ENCODE measurements around the gene TFF2. TPM values are rescaled to one million over a fixed set of nuclear protein-coding genes. Genes with fewer than 3 reads are reported as not detected.

The TFF2 gene, protein sequence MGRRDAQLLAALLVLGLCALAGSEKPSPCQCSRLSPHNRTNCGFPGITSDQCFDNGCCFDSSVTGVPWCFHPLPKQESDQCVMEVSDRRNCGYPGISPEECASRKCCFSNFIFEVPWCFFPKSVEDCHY
- not detected for total RNA-seq

DNA sequence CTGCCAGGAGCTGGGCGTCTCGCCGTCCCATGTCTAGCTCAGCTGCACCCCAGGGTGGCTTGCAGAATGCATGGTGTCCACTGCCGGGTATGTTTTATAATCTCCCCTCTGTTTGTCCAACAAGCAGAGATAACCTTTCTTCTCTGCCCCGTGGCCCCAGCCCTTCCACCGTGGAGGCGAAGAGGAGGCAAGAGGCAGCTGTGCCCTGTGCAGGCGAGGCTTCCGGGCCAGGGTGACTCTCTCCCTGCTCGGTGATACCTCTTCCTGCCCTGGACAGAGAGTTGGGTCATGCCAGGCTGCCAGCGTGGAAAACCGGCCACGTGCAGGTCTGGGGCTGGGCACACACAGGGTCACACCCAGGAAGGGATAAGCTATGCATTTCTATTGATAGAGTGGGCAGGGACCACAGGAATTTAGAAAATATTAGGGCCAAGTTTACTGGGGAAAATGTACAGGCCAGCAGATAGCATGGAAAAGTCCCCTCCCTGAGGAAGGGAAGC lies at the start of gene TFF2:
Gene TFF2, minus strand, starts transcription at position 68 of the 500 bp plus-strand sequence. Its CDS starts 37 bp downstream, at position 31.
- POLR2A ChIA-PET, result no interaction called here
- CTCF ChIA-PET, result no interaction called here
- Mint-ChIP-seq H3K4me1 (ENCODE audit: low read depth) (no peaks in the 10 kb centered on the region), H3K4me3 (no peak within 1 kb of the TSS), H3K36me3 (ENCODE audit: low read depth) (peaks cover 2% of the 10 kb centered on the region), H3K27ac (no peak within 1 kb of the TSS), H3K9me3 (peaks cover 15% of the 10 kb centered on the region), H3K27me3 (no peaks in the 10 kb centered on the region)
- TF ChIP-seq, protein P1, sequence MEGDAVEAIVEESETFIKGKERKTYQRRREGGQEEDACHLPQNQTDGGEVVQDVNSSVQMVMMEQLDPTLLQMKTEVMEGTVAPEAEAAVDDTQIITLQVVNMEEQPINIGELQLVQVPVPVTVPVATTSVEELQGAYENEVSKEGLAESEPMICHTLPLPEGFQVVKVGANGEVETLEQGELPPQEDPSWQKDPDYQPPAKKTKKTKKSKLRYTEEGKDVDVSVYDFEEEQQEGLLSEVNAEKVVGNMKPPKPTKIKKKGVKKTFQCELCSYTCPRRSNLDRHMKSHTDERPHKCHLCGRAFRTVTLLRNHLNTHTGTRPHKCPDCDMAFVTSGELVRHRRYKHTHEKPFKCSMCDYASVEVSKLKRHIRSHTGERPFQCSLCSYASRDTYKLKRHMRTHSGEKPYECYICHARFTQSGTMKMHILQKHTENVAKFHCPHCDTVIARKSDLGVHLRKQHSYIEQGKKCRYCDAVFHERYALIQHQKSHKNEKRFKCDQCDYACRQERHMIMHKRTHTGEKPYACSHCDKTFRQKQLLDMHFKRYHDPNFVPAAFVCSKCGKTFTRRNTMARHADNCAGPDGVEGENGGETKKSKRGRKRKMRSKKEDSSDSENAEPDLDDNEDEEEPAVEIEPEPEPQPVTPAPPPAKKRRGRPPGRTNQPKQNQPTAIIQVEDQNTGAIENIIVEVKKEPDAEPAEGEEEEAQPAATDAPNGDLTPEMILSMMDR (IDR thresholded peaks at IDR 0.05), result no peak
- no peak for ATAC-seq
- intact Hi-C loops (cut with micrococcal nuclease), result no loop called here
- no peak for DNase-seq

DNA sequence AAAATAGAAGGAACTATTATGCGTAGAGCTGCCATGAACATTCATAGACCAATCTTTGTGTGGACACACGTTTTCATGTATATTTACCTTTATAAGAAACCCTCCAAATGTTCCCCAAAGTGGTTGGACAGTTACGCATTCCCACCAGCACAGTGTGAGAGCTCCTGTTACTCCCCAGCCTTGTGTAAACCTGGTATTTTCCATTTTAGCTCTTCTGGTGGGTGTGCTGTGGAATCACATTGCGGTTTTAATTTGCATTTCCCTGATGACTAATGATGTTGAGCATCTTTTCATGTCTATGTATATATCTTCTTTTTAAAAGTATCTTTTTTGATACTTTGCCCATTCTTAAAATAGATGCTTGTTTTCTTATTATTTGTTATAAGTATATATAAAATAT lies 49.7 kb upstream of the TFF2 start:
- Mint-ChIP-seq H3K4me1 (ENCODE audit: low read depth) (peaks cover 53% of the 10 kb centered on the region), H3K4me3 (peak overlapping the region; percentile 55), H3K9me3 (peaks cover 8% of the 10 kb centered on the region), H3K36me3 (ENCODE audit: low read depth) (peaks cover 76% of the 10 kb centered on the region), H3K27ac (peak overlapping the region; percentile 82), H3K27me3 (no peaks in the 10 kb centered on the region)
- ATAC-seq (peak; percentile 20), DNase-seq (no peak)
- intact Hi-C loops (cut with micrococcal nuclease), result loop anchor here (5.0 kb wide), 1 partner anchor 42 kb away; no protein-coding TSS in a partner anchor
- ChIA-PET POLR2A (interaction anchor here (0.6 to 1.1 kb wide), 4 partner anchors 15 to 38 kb away, joined by 3 to 4 read pairs (median 3); no protein-coding TSS in a partner anchor), CTCF (interaction anchor here (0.8 kb wide), 1 partner anchor 13 kb away, joined by 3 read pairs; no protein-coding TSS in a partner anchor)
- TF ChIP-seq, protein P1 (IDR thresholded peaks at IDR 0.05), result no peak

DNA sequence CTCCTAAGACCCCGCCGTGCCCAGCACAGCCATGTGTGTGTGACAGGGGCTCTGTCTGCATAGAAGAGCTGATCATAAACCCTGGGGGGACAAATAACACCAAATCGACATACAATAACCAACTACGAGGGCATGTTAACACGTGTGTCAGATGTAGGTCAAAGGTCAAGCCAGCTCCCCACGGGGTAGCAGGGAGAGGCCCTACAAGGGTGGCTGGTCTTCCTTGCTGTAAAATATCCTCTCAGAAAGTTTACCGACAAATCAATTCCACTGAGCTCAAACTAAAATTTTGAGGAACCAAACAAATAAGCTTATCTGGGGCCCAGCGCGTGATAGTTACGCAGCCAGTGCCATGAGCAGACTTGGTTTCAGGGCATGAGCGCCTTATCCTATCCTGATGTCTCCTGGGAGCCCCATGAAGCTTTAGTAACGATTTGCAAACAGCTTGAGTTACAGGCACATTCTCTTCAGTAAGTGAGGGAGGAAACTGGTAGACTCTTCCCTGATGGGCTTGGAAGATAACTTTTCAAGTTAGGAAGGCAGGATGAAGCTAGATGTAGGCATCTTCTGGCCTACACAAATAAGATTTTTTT lies 47.7 kb upstream of the TFF2 start:
- H3K27ac Mint-ChIP-seq, result peak overlapping the region; percentile 62
- DNase-seq, result no peak
- intact Hi-C loops (cut with micrococcal nuclease), result no loop called here

DNA sequence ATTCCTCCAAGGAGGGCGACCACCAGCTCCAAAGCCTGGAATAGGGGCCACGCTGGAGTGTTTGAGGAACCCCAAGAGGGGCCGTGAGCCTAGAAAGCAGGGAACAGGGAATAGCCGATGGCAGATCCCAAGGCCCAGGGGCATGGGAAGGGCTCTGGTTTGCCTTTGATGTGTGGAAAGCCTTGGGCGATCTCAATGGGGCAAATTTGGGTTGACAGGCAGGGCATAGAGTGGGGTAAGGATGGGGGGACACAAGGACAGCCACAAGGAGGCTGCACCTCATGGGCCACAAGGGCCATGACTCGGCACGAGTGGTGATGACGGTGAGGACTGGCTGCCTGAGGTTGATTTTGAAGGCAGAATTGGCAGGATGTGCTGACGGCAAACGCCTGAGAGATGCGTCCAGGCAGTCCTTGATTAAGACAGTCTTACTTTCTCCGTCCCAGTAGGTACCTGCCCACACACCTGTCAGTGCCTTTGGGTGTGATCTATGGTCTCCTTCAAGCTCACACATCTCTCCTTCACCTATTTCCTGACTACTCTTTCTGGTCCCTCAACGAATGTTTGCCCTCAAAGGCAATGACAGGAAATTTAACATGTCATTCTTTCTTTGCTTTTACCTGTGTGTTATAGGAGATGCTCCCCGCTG lies 47.1 kb upstream of the TFF2 start:
- Mint-ChIP-seq H3K4me3 (no peak overlapping the region), H3K27ac (peak overlapping the region; percentile 62), H3K27me3 (no peaks in the 10 kb centered on the region), H3K36me3 (ENCODE audit: low read depth) (peaks cover 69% of the 10 kb centered on the region), H3K4me1 (ENCODE audit: low read depth) (peaks cover 73% of the 10 kb centered on the region), H3K9me3 (peaks cover 8% of the 10 kb centered on the region)
- ATAC-seq (peak; percentile 11), DNase-seq (peak; percentile 55)
- POLR2A ChIA-PET, result interaction anchor here (0.7 to 1.7 kb wide), 7 partner anchors 14 to 44 kb away, joined by 3 to 8 read pairs (median 4); no protein-coding TSS in a partner anchor
- CTCF ChIA-PET, result interaction anchor here (0.8 to 1.9 kb wide), 8 partner anchors 9 to 37 kb away, joined by 3 to 5 read pairs (median 4); no protein-coding TSS in a partner anchor
- TF ChIP-seq, protein P1 (IDR thresholded peaks at IDR 0.05), result no peak
- intact Hi-C loops (cut with micrococcal nuclease), result no loop called here

More for the DNA sequence above, 47.7 kb upstream of the TFF2 start:
- Mint-ChIP-seq H3K27me3 (no peaks in the 10 kb centered on the region), H3K4me1 (ENCODE audit: low read depth) (peaks cover 67% of the 10 kb centered on the region), H3K9me3 (peaks cover 8% of the 10 kb centered on the region), H3K4me3 (no peak overlapping the region), H3K36me3 (ENCODE audit: low read depth) (peaks cover 68% of the 10 kb centered on the region)
- ChIA-PET CTCF (interaction anchor here (0.7 to 1.9 kb wide), 10 partner anchors 9 to 60 kb away, joined by 3 to 8 read pairs (median 4); no protein-coding TSS in a partner anchor), POLR2A (interaction anchor here (0.7 to 1.7 kb wide), 9 partner anchors 10 to 43 kb away, joined by 3 to 8 read pairs (median 4); no protein-coding TSS in a partner anchor)
- no peak for ATAC-seq
- TF ChIP-seq, protein P1 (IDR thresholded peaks at IDR 0.05), result no peak

Measured in activated CD8-positive, alpha-beta T cell treated with anti-CD3 and anti-CD28 coated beads for 36 hours (primary cell).